Measurements from ENCODE around the gene TMED1. TPM values are rescaled to one million over a fixed set of nuclear protein-coding genes. Genes with fewer than 3 reads are reported as not detected.
A peak's percentile ranks its signal among the peaks of the same experiment; 100 is the strongest.

Gene TMED1
- total RNA-seq: 39.2 and 43.1 TPM in 2 replicates

- peak within 1 kb of the TSS; percentile 99 for H3K27ac ChIP-seq (ENCODE audit: low read depth, low read length)
- H2AFZ ChIP-seq (ENCODE audit: low read length): peak within 1 kb of the TSS; percentile 94
- no peaks in the 10 kb centered on the region for H3K79me2 ChIP-seq (ENCODE audit: insufficient read depth, low read length)
- H3K9me3 ChIP-seq (ENCODE audit: low read depth, low read length): no peaks in the 10 kb centered on the region
- peak; percentile 26 for TF ChIP-seq CTCF (IDR thresholded peaks at IDR 0.05; ENCODE audit: extremely low read depth, low read depth, low read length)
- DNase-seq (ENCODE audit: insufficient read length, low spot score, missing footprints): peak; percentile 100
- H3K27me3 ChIP-seq (ENCODE audit: insufficient read depth, low read length): no peaks in the 10 kb centered on the region
- H3K36me3 ChIP-seq (ENCODE audit: insufficient read depth, low read length): peaks cover 22% of the 10 kb centered on the region
- peaks cover 2% of the 10 kb centered on the region for H4K20me1 ChIP-seq (ENCODE audit: insufficient read depth, low read length)
- peak within 1 kb of the TSS; percentile 88 for H3K4me3 ChIP-seq (ENCODE audit: insufficient read depth, low read length)
- peak within 1 kb of the TSS; percentile 87 for H3K4me2 ChIP-seq (ENCODE audit: insufficient read depth, low read length)
- H3K4me1 ChIP-seq (ENCODE audit: insufficient read depth, low read length): peaks cover 13% of the 10 kb centered on the region
Measured at GRCh38 chr19:10835754-10836478, at the start of gene TMED1. Gene TMED1 (minus strand): TSS chr19:10836212. CDS start chr19:10836191, 21 bp downstream.

- DNase-seq (ENCODE audit: insufficient read length, low spot score, missing footprints): peak; percentile 55
- no peak for TF ChIP-seq CTCF (IDR thresholded peaks at IDR 0.05; ENCODE audit: extremely low read depth, low read depth, low read length)
- peaks cover 58% of the 10 kb centered on the region for H4K20me1 ChIP-seq (ENCODE audit: insufficient read depth, low read length)
- no peaks in the 10 kb centered on the region for H3K27me3 ChIP-seq (ENCODE audit: insufficient read depth, low read length)
- no peak overlapping the region for H2AFZ ChIP-seq (ENCODE audit: low read length)
- H3K36me3 ChIP-seq (ENCODE audit: insufficient read depth, low read length): no peaks in the 10 kb centered on the region
- no peak overlapping the region for H3K4me2 ChIP-seq (ENCODE audit: insufficient read depth, low read length)
- no peaks in the 10 kb centered on the region for H3K9me3 ChIP-seq (ENCODE audit: low read depth, low read length)
- H3K27ac ChIP-seq (ENCODE audit: low read depth, low read length): no peak overlapping the region
- no peak overlapping the region for H3K4me3 ChIP-seq (ENCODE audit: insufficient read depth, low read length)
- peaks cover 80% of the 10 kb centered on the region for H3K79me2 ChIP-seq (ENCODE audit: insufficient read depth, low read length)
- no peaks in the 10 kb centered on the region for H3K4me1 ChIP-seq (ENCODE audit: insufficient read depth, low read length)
Measured at GRCh38 chr19:10885201-10886169, 49.5 kb upstream of the TMED1 start.

GRCh38 chr19:10884274-10884673, 48.3 kb upstream of the TMED1 start:
- H3K4me2 ChIP-seq (ENCODE audit: insufficient read depth, low read length): no peak overlapping the region
- peaks cover 87% of the 10 kb centered on the region for H3K79me2 ChIP-seq (ENCODE audit: insufficient read depth, low read length)
- H3K9me3 ChIP-seq (ENCODE audit: low read depth, low read length): no peaks in the 10 kb centered on the region
- H3K4me3 ChIP-seq (ENCODE audit: insufficient read depth, low read length): no peak overlapping the region
- no peaks in the 10 kb centered on the region for H3K4me1 ChIP-seq (ENCODE audit: insufficient read depth, low read length)
- no peak overlapping the region for H3K27ac ChIP-seq (ENCODE audit: low read depth, low read length)
- no peaks in the 10 kb centered on the region for H3K36me3 ChIP-seq (ENCODE audit: insufficient read depth, low read length)
- DNase-seq (ENCODE audit: insufficient read length, low spot score, missing footprints): peak; percentile 94
- H4K20me1 ChIP-seq (ENCODE audit: insufficient read depth, low read length): peaks cover 62% of the 10 kb centered on the region
- TF ChIP-seq CTCF (IDR thresholded peaks at IDR 0.05; ENCODE audit: extremely low read depth, low read depth, low read length): no peak
- H3K27me3 ChIP-seq (ENCODE audit: insufficient read depth, low read length): no peaks in the 10 kb centered on the region
- no peak overlapping the region for H2AFZ ChIP-seq (ENCODE audit: low read length)

- Histone ChIP-seq H3K4me3 (ENCODE audit: insufficient read depth, low read length) (no peak overlapping the region), H3K4me2 (ENCODE audit: insufficient read depth, low read length) (no peak overlapping the region), H3K36me3 (ENCODE audit: insufficient read depth, low read length) (no peaks in the 10 kb centered on the region), H3K4me1 (ENCODE audit: insufficient read depth, low read length) (no peaks in the 10 kb centered on the region), H3K27me3 (ENCODE audit: insufficient read depth, low read length) (no peaks in the 10 kb centered on the region), H4K20me1 (ENCODE audit: insufficient read depth, low read length) (peaks cover 47% of the 10 kb centered on the region), H3K79me2 (ENCODE audit: insufficient read depth, low read length) (peaks cover 87% of the 10 kb centered on the region), H3K27ac (ENCODE audit: low read depth, low read length) (no peak overlapping the region), H2AFZ (ENCODE audit: low read length) (no peak overlapping the region), H3K9me3 (ENCODE audit: low read depth, low read length) (no peaks in the 10 kb centered on the region)
- no peak for TF ChIP-seq CTCF (IDR thresholded peaks at IDR 0.05; ENCODE audit: extremely low read depth, low read depth, low read length)
- DNase-seq (ENCODE audit: insufficient read length, low spot score, missing footprints): no peak
Measured at GRCh38 chr19:10882108-10882457, 46.1 kb upstream of the TMED1 start.
